Activated CD8-positive, alpha-beta T cell treated with anti-CD3 and anti-CD28 coated beads, Interleukin-2, amount 10 ng/mL, durations not matched to agents 7 days and 5 days (primary cell): ENCODE data around the gene GBX1. TPM values are rescaled to one million over a fixed set of nuclear protein-coding genes. Genes with fewer than 3 reads are reported as not detected.
A peak's percentile ranks its signal among the peaks of the same experiment; 100 is the strongest.

ENCODE experiments used
- ATAC-seq: fragments of 150-1000 bp; cut with Tn5 transposase; one replicate; pipeline ENCODE4 v1.10.0; 2021; ENCODE audit warnings: moderate library complexity
- CTCF ChIA-PET: fragments of 350-600 bp; sonication (Branson Sonifier 250); formaldehyde crosslinking; loops from one replicate; lab custom pipeline; 2021; ENCODE audit warnings: antibody characterized with exemption; lab: Charles Lee
- POLR2A ChIA-PET: fragments of 350-600 bp; sonication (Branson Sonifier 250); formaldehyde crosslinking; loops from one replicate; lab custom pipeline; 2021; ENCODE audit warnings: antibody characterized with exemption; lab: Charles Lee
- DNase-seq: peaks from one replicate; pipeline ENCODE4 v3.0.0-alpha.2; 2020
- H3K27ac Mint-ChIP-seq: one replicate; pipeline ENCODE4 v1.8.0; 2021; ENCODE audit warnings: mild to moderate bottlenecking, mixed read lengths
- H3K27me3 Mint-ChIP-seq: one replicate; pipeline ENCODE4 v1.8.0; 2021; ENCODE audit warnings: low read depth, mixed read lengths
- H3K36me3 Mint-ChIP-seq: one replicate; pipeline ENCODE4 v1.8.0; 2021; ENCODE audit warnings: low read depth, mixed read lengths
- H3K4me1 Mint-ChIP-seq: one replicate; pipeline ENCODE4 v1.8.0; 2021; ENCODE audit warnings: low read depth, mixed read lengths
- H3K4me3 Mint-ChIP-seq: one replicate; pipeline ENCODE4 v1.8.0; 2021; ENCODE audit warnings: mild to moderate bottlenecking, mixed read lengths
- H3K9me3 Mint-ChIP-seq: one replicate; pipeline ENCODE4 v1.8.0; 2022; ENCODE audit warnings: mixed read lengths; ENCODE audit not compliant: insufficient read depth
- total RNA-seq, 2 experiments: library from RNA; stranded (reverse); gene quantifications; one replicate each; pipeline ENCODE4 v1.2.3, GENCODE V29; 2021

The GBX1 gene
- total RNA-seq, 2 experiments from 2014 or later = not detected

GRCh38 chr7:151122796-151123157 is 44.7 kb downstream of the GBX1 start:
- ChIA-PET CTCF (interaction anchor here (2.2 kb wide), 1 partner anchor 12 kb away, joined by 22 read pairs; no protein-coding TSS in a partner anchor), POLR2A (no interaction called here)
- Mint-ChIP-seq H3K27me3 (no peaks in the 10 kb centered on the region), H3K4me3 (no peak overlapping the region), H3K4me1 (no peaks in the 10 kb centered on the region), H3K36me3 (no peaks in the 10 kb centered on the region), H3K27ac (no peak overlapping the region), H3K9me3 (no peaks in the 10 kb centered on the region)
- ATAC-seq (no peak), DNase-seq (no peak)

- no peak overlapping the region for H3K4me3 Mint-ChIP-seq
- CTCF ChIA-PET = interaction anchor here (0.7 kb wide), 1 partner anchor 412 kb away, joined by 3 read pairs; no protein-coding TSS in a partner anchor
Observed at GRCh38 chr7:151122276-151122675, 45.2 kb downstream of the GBX1 start.

DNA sequence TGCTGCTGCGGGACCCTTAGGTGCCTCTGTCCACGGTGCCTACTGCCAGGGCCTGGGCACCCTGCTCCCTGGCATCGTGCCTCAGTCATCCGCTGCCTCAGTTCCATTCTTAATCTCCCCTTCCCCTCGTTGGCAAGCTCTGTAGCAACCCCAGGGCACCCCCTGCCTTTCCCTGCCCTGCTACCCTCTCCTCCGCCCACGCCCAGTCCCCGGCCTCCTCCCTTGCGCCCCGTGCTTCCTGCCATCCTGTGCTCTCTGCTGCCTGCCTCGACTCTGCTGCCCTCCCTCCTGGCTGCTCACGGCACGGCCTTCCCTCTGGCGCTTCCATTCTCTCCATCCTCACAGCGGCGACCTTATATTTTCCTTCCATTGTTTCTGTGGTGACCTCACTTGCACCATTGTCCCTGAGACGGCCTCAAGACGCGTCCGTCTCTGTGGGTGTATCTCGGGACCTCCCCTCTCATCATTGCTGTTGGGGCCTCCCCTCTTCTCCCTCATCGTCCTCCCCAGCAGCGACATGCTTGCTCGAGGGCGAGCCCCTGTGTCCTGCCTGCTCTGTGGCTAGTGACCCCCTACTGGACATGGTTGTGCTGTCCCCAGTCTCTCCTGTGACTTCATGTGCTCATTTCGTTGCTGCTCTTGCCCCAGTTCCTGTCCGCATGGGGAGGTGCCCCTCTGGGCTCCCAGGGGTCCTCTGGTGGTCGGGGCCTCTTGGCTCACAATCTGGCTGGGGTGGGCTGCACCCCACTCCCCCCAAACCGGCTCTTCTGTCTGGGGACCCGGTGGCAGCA is 45.9 kb downstream of the GBX1 start:
- Mint-ChIP-seq H3K27ac (no peak overlapping the region), H3K27me3 (no peaks in the 10 kb centered on the region), H3K9me3 (no peaks in the 10 kb centered on the region), H3K4me3 (no peak overlapping the region), H3K4me1 (no peaks in the 10 kb centered on the region), H3K36me3 (no peaks in the 10 kb centered on the region)
- CTCF ChIA-PET = interaction anchor here (0.7 to 1.3 kb wide), 2 partner anchors 122 to 413 kb away, joined by 3 read pairs; no protein-coding TSS in a partner anchor
- POLR2A ChIA-PET = no interaction called here
- ATAC-seq (no peak), DNase-seq (no peak)

More at GRCh38 chr7:151122276-151122675, 45.2 kb downstream of the GBX1 start:
- H3K4me1 Mint-ChIP-seq = no peaks in the 10 kb centered on the region
- POLR2A ChIA-PET = no interaction called here
- DNase-seq = no peak
- no peaks in the 10 kb centered on the region for H3K9me3 Mint-ChIP-seq
- ATAC-seq = no peak
- H3K27ac Mint-ChIP-seq = no peak overlapping the region
- no peaks in the 10 kb centered on the region for H3K36me3 Mint-ChIP-seq
- H3K27me3 Mint-ChIP-seq = no peaks in the 10 kb centered on the region

DNA sequence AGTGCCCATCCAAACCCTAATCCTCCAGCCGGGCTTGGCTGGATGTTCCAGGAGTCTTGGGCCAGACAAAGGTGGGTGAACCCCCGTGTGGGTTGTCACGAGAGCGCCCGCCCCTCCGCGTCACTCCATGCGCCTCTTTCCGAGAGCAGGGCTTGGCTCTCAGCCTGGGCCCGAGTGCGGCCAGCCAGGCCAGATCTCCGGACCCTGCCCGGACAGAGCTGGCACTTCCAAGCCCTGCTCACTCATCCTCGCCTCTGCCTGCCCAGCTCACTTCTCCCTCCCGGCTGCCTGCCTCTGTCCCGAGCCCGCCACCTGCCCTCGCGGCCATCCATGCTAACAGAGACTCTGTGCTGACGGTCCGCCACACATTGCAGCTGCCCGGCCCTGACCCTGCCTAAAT is 46.6 kb downstream of the GBX1 start:
- Mint-ChIP-seq H3K4me3 (no peak overlapping the region), H3K4me1 (peaks cover 2% of the 10 kb centered on the region), H3K9me3 (no peaks in the 10 kb centered on the region), H3K27ac (no peak overlapping the region), H3K36me3 (no peaks in the 10 kb centered on the region), H3K27me3 (peaks cover under 1% of the 10 kb centered on the region)
- CTCF ChIA-PET = interaction anchor here (1.3 to 2.6 kb wide), 2 partner anchors 10 to 123 kb away, joined by 3 to 9 read pairs; no protein-coding TSS in a partner anchor
- ATAC-seq (no peak), DNase-seq (no peak)
- POLR2A ChIA-PET = no interaction called here

DNA sequence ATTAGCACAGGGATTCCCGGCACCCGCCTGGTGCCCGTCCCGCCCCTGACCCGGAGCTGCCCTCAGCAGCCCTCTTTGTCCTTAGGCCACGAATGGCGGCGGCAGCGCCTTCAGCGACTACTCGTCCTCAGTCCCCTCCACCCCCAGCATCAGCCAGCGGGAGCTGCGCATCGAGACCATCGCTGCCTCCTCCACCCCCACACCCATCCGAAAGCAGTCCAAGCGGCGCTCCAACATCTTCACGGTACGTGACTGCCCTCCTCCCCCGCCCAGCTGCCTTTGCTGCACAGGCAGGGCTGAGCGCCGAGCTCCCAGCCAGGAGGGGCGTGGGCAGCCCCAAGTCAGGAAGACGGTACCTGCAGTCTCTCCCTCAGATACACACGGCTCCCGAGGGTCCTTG is 47.6 kb downstream of the GBX1 start:
- ATAC-seq = no peak
- CTCF ChIA-PET = interaction anchor here (0.7 to 2.6 kb wide), 4 partner anchors 9 to 124 kb away, joined by 3 to 9 read pairs (median 4); no protein-coding TSS in a partner anchor
- no peak for DNase-seq
- H3K27me3 Mint-ChIP-seq = peaks cover 4% of the 10 kb centered on the region
- H3K9me3 Mint-ChIP-seq = no peaks in the 10 kb centered on the region
- POLR2A ChIA-PET = interaction anchor here (0.6 kb wide), 1 partner anchor 1924 kb away, joined by 3 read pairs; no protein-coding TSS in a partner anchor
- no peaks in the 10 kb centered on the region for H3K36me3 Mint-ChIP-seq
- peaks cover 5% of the 10 kb centered on the region for H3K4me1 Mint-ChIP-seq
- no peak overlapping the region for H3K4me3 Mint-ChIP-seq
- H3K27ac Mint-ChIP-seq = no peak overlapping the region

DNA sequence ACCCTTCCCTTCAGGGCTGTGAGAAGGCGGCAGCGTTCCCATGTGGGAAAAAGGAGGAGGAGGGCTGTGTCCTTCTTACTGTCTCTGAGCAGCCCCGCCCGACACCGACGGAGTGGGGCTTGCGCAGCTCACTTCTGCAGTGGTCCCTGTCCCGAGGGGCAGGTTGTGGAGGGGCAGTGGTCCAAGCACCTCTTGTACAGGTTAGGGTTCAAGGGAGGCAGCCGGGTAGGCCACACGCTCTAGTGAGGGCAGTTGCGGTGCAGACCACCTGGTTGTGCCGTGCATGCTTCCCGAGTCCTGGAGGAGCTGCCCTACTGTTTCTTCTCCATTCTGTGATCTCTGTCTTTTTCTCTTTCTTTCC is 48.5 kb downstream of the GBX1 start:
- peaks cover 5% of the 10 kb centered on the region for H3K4me1 Mint-ChIP-seq
- DNase-seq = no peak
- ATAC-seq = no peak
- peaks cover 6% of the 10 kb centered on the region for H3K27me3 Mint-ChIP-seq
- CTCF ChIA-PET = interaction anchor here (0.7 to 2.6 kb wide), 3 partner anchors 8 to 125 kb away, joined by 3 to 9 read pairs (median 4); no protein-coding TSS in a partner anchor
- no peaks in the 10 kb centered on the region for H3K36me3 Mint-ChIP-seq
- no peaks in the 10 kb centered on the region for H3K9me3 Mint-ChIP-seq
- H3K27ac Mint-ChIP-seq = no peak overlapping the region
- POLR2A ChIA-PET = no interaction called here
- no peak overlapping the region for H3K4me3 Mint-ChIP-seq

GRCh38 chr7:151118108-151119054 is 49.1 kb downstream of the GBX1 start:
- no peak for ATAC-seq
- H3K27me3 Mint-ChIP-seq = peaks cover 12% of the 10 kb centered on the region

DNA sequence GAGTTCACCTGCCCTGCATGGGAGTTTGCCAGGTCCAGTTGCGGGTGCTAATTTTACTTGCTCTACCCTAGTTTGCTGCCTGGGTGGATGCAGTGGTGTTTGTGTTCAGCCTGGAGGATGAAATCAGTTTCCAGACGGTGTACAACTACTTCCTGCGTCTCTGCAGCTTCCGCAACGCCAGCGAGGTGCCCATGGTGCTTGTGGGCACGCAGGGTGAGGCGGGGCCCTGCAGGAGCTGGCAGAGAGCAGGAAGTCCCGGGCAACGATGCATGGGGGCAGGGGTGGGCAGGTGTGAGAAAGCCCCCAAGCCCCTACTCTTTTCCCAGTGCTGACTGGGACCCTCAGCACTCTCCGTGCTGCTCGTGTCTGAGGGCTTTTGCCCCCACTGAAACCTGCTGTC is 49.9 kb downstream of the GBX1 start:
- Mint-ChIP-seq H3K9me3 (no peaks in the 10 kb centered on the region), H3K4me3 (peak overlapping the region; percentile 54), H3K27me3 (peaks cover 16% of the 10 kb centered on the region), H3K36me3 (no peaks in the 10 kb centered on the region), H3K4me1 (peaks cover 5% of the 10 kb centered on the region), H3K27ac (peak overlapping the region; percentile 52)
- DNase-seq (peak; percentile 35), ATAC-seq (peak; percentile 32)
- ChIA-PET POLR2A (interaction anchor here (0.6 kb wide), 1 partner anchor 117 kb away, joined by 3 read pairs; no protein-coding TSS in a partner anchor), CTCF (interaction anchor here (0.8 to 1.8 kb wide), 3 partner anchors 89 to 154 kb away, joined by 3 to 7 read pairs (median 4); partner anchors contain the start of gene ABCB8)

More at GRCh38 chr7:151118108-151119054, 49.1 kb downstream of the GBX1 start:
- Mint-ChIP-seq H3K27ac (no peak overlapping the region), H3K4me3 (no peak overlapping the region), H3K36me3 (no peaks in the 10 kb centered on the region), H3K9me3 (no peaks in the 10 kb centered on the region), H3K4me1 (peaks cover 5% of the 10 kb centered on the region)
- CTCF ChIA-PET = interaction anchor here (0.8 to 2.6 kb wide), 5 partner anchors 8 to 155 kb away, joined by 3 to 9 read pairs (median 4); partner anchors contain the start of gene ABCB8
- POLR2A ChIA-PET = no interaction called here
- no peak for DNase-seq

GRCh38 chr7:151116603-151117440 is 50.7 kb downstream of the GBX1 start:
- CTCF ChIA-PET = interaction anchor here (1.0 to 1.8 kb wide), 3 partner anchors 89 to 127 kb away, joined by 3 to 7 read pairs (median 4); partner anchors contain the start of gene ABCB8
- no peaks in the 10 kb centered on the region for H3K36me3 Mint-ChIP-seq
- ATAC-seq (no peak), DNase-seq (no peak)
- H3K27me3 Mint-ChIP-seq = peaks cover 20% of the 10 kb centered on the region
- POLR2A ChIA-PET = interaction anchor here (0.6 kb wide), 2 partner anchors 117 to 221 kb away, joined by 3 read pairs; no protein-coding TSS in a partner anchor
- peak overlapping the region; percentile 52 for H3K27ac Mint-ChIP-seq
- peak overlapping the region; percentile 54 for H3K4me3 Mint-ChIP-seq
- peaks cover 5% of the 10 kb centered on the region for H3K4me1 Mint-ChIP-seq
- no peaks in the 10 kb centered on the region for H3K9me3 Mint-ChIP-seq

GRCh38 chr7:151115836-151116418 is 51.6 kb downstream of the GBX1 start:
- Mint-ChIP-seq H3K36me3 (no peaks in the 10 kb centered on the region), H3K27ac (no peak overlapping the region), H3K4me1 (peaks cover 5% of the 10 kb centered on the region), H3K4me3 (peak overlapping the region; percentile 49), H3K9me3 (no peaks in the 10 kb centered on the region), H3K27me3 (peaks cover 20% of the 10 kb centered on the region)
- CTCF ChIA-PET = interaction anchor here (0.9 to 1.2 kb wide), 3 partner anchors 8 to 128 kb away, joined by 3 to 7 read pairs (median 3); no protein-coding TSS in a partner anchor
- ATAC-seq (no peak), DNase-seq (no peak)
- POLR2A ChIA-PET = interaction anchor here (0.5 to 1.2 kb wide), 2 partner anchors 28 to 40 kb away, joined by 3 read pairs; no protein-coding TSS in a partner anchor
